Medulla oblongata (tissue), 1 donor: ENCODE data around the gene ANKHD1.
A peak's percentile ranks its signal among the peaks of the same experiment; 100 is the strongest.
"Not testable (repeated sequence)": the region's sequence is repeated elsewhere in the genome, so short reads cannot be mapped to it uniquely, and the experiment has no call there.

Experiments
- DNase-seq: peaks from one replicate; pipeline ENCODE4 v3.0.0-alpha.2; 2015; ENCODE audit errors: extremely low spot score

ANKHD1 gene

DNA sequence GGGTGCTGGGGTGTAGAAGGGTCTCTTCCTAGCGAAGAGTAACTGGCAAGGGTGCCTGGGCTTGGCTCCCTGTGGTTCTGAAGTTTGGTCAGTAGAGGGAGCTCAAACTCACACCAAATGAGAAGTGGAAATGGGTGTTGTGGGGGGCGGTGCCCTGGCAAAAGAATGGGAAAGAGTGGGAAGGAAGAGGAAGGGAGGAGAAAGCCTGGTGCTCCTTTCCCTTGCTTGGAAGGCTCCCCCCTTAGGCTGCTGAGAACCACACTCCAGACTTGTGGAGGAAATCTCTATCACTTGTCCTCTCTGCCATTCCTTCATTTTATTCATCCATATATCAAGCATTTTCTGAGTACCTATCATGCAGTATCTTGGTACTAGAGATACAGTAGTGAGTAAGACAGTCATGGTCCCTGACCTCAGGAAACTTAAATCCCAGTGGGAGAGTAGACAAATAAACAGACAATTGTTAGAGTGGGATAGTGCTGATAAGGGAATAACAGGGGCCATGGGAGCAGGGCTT is 28.6 kb upstream of the ANKHD1 start:
- peak; percentile 79 for DNase-seq

GRCh38 chr5:140381351-140381750 is 20.3 kb upstream of the ANKHD1 start:
- no peak for DNase-seq

GRCh38 chr5:140381972-140382371 is 19.7 kb upstream of the ANKHD1 start:
- DNase-seq: no peak

GRCh38 chr5:140382866-140383265 is 18.8 kb upstream of the ANKHD1 start:
- no peak for DNase-seq

GRCh38 chr5:140383300-140383699 is 18.3 kb upstream of the ANKHD1 start:
- no peak for DNase-seq

DNA sequence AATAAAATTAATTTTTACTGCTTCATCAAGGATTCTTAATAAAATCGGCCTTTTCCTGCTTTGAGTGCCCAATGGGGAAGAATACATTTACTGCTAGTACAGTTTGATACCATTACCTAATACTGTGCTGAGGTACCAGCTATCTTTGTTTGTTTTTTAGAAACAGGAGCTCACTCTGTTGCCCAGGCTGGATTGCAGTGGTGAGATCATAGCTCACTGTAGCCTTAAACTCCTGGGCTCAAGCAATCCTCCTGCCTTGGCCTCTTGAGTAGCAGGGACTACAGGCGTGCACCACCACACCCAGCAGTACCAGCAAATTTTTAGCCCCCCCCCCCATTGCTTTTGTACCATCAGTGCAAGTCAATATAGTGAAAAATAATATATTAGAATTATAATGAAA is 13.6 kb upstream of the ANKHD1 start:
- DNase-seq: no peak

DNA sequence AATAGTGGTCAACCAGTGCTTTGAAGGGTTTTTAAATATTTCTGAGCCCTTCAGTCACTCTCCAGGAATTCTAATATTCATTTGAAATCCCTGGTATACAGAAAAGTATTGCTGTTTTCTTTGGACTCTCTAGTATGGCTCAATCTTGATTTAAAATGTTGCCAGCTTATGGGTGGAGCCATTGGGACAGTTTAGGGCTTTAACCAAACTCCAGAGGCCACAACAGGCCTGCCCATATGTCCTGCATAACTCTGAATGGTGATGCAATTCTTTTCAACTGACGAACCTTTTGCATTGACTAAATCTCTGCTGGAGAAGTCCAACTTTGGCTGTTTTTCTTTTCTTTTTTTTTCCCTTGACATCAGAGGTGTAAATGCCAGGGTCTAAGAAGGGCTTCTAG is 10.3 kb upstream of the ANKHD1 start:
- no peak for DNase-seq

DNA sequence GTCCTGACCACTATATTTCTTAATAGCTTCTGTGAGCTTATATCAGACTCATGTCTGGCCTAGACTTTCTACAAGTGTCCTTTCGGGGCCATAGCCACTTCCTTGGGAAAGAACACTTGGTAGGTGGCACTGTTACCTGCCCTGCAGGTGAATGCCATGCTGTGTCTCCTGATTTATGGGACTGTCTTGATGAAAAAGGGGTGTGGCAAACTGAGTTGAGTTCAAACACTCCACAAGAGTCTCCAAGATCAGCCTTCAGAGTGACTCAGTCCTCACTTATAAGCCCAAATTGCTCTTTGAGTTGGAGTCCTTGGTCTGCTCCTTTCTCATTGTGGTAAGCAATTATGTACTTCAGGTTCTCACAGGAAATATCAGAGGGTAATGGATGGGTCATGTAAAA is 9.9 kb upstream of the ANKHD1 start:
- DNase-seq: no peak

DNA sequence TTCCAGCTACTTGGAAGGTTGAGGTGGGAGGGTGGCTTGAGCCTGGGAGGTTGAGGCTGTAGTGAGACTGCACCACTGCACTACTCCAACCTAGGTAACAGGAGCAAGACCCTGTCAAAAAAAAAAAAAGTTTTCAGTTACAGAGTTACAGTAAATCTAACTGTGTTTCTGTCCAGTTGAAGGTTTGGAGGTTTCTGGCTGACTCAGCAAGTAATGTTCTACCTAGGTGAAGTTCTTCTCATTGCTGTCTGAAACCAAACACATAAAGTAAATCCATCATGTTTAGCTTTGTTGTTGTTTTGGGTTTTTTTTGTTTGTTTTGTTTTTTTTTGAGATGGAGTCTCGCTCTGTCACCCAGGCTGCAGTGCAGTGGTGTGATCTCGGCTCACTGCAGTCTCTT is 7.9 kb upstream of the ANKHD1 start:
- no peak for DNase-seq

GRCh38 chr5:140398379-140398811 is 3.2 kb upstream of the ANKHD1 start:
- DNase-seq: no peak

DNA sequence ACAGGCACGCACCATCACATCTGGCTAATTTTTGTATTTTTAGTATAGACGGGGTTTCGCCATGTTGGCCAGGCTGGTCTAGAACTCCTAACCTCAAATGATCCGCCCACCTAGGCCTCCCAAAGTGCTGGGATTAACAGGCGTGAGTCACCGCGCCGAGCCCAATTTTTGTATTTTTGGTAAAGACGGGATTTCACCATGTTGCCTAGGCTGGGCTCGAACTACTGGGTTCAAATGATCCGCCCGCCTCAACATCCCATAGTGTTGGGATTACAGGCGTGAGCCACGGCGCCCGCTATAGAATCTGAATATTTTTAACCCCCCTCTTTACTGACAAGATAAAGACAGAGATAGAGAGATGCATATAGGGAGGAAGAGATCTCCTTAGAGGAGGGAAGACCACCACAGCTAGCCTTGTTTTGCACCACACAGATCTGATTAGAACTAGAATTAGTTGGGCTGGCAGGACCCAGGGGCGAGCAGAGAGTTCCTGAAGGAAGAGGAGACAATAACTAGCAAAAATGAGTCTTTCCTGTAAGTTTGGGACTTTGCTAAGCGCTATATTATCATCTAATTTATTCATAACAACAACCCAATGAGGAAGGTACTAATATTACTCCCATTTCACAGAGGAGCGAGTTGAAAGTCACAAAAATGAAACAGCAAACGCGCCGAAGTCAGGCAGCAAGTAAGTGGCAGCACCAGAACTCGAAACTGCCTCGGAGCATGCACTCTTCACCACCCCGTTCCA is 1.5 kb upstream of the ANKHD1 start:
- no peak for DNase-seq

- DNase-seq: peak; percentile 99
Measured at GRCh38 chr5:140400730-140401361, 787 bp upstream of the ANKHD1 start.

GRCh38 chr5:140402258-140403074 is 833 bp downstream of the ANKHD1 start:
- peak; percentile 46 for DNase-seq

DNA sequence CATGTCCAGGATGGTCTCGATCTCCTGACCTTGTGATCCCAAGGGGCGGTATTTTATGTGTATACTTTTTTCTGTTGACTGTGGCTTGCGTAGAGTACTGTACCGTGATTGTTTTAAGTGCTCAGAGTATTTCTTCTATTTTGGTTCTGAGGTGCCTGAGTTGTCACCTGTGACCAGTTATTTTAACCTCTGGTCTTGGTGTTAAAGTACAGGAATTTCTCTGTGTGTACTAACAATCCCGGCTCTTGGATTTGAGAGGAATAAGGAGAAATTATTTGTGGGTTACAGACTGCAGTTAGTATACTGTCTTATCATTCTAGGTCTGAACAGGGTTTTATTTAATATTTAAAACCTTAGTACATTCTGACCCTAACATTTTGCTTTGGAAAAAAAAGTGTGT is 2.0 kb downstream of the ANKHD1 start:
- no peak for DNase-seq

- no peak for DNase-seq
Measured at GRCh38 chr5:140408750-140409241, 7.2 kb downstream of the ANKHD1 start.

GRCh38 chr5:140413230-140413629 is 11.6 kb downstream of the ANKHD1 start:
- no peak for DNase-seq

DNA sequence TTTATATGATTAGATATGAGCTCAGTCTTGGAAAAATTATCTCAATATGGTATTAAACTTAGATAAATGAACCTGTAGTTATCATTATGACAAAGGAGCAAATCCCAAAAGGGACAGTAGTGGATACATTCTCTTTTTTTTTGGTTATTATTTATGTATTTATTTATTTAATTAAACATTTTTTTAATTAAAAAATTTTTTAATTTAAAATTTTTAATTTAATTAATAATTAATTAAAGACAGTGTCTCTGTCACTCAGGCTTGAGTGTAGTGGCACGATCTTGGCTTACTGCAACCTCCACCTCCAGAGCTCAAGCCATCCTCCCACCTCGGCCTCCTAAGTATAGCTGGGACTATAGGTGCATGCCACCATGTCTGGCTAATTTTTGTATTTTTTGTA is 15.6 kb downstream of the ANKHD1 start:
- DNase-seq: no peak

- no peak for DNase-seq
Measured at GRCh38 chr5:140418862-140419520, 17.4 kb downstream of the ANKHD1 start.

GRCh38 chr5:140420226-140420570 is 18.6 kb downstream of the ANKHD1 start:
- no peak for DNase-seq

DNA sequence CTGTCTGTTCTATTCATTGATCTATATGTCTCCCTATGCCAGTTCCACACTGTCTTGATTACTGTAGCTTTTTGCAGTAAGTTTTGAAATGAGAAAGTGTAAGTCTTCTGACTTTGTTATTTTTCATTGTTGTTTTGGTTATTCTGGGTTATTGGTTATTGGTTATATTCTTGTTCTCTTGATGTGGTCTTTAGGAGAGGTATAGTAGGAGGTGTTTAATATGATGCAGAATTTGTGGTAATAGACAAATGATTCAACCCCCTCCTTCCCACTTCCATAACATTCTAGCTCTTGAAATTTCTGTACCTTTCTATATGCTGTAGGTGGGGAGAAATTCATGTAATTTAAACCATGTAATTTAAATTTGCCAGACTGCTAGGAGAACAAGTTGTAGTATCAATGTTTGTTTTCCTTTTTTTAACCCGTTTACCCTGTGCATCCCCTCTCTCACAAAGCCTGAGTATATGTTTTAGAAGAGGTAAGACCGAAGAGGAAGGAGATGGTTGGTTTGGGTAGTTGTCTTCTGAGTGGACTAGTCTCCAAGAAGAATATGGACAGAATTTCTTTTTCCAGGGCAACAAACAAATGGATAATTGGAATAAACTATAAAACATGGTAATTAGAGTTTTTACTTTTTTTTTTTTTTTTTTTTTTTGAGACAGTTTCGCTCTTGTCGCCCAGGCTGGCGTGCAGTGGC is 19.2 kb downstream of the ANKHD1 start:
- no peak for DNase-seq

DNA sequence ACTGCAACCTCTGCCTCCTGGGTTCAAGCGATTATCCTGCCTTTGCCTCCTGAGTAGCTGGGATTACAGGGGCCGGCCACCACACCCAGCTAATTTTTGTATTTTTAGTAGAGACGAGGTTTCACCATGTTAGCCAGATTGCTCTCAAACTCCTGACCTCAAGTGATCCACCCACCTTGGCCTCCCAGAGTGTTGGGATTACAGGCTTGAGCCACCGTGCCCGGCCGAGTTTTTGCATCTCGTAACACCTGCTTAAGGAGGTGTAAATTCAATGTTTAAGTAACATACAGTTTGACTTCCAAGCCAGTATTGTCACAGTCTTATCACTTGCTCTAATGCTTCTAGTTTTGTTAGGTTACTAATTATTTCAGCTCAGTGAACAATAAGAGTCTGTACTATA is 19.7 kb downstream of the ANKHD1 start:
- not testable (repeated sequence) for DNase-seq
